ENCODE results near the gene TXNRD3.

Gene TXNRD3

GRCh38 chr3:126671521-126671920 lies 16.6 kb upstream of the TXNRD3 start:
- DNase-seq, result no peak

- DNase-seq, result no peak
These were observed 13.8 kb upstream of the TXNRD3 start for GRCh38 chr3:126668450-126669401.

GRCh38 chr3:126667631-126668449 lies 12.9 kb upstream of the TXNRD3 start:
- no peak for DNase-seq

- DNase-seq, result no peak
These were observed 12.0 kb upstream of the TXNRD3 start for GRCh38 chr3:126666658-126667528.

GRCh38 chr3:126665959-126666657 lies 11.2 kb upstream of the TXNRD3 start:
- no peak for DNase-seq

- DNase-seq, result no peak
These were observed 10.5 kb upstream of the TXNRD3 start for GRCh38 chr3:126665221-126665936.

- no peak for DNase-seq
These were observed 9.8 kb upstream of the TXNRD3 start for GRCh38 chr3:126664591-126665214.

GRCh38 chr3:126663750-126664149 lies 8.8 kb upstream of the TXNRD3 start:
- no peak for DNase-seq

GRCh38 chr3:126663257-126663656 lies 8.3 kb upstream of the TXNRD3 start:
- no peak for DNase-seq

GRCh38 chr3:126661532-126662364 lies 6.8 kb upstream of the TXNRD3 start:
- no peak for DNase-seq

GRCh38 chr3:126659915-126660886 lies 5.3 kb upstream of the TXNRD3 start:
- no peak for DNase-seq

GRCh38 chr3:126658584-126658983 lies 3.7 kb upstream of the TXNRD3 start:
- DNase-seq, result no peak

- no peak for DNase-seq
These were observed 3.0 kb upstream of the TXNRD3 start for GRCh38 chr3:126657901-126658300.

GRCh38 chr3:126656371-126657134 lies 1.6 kb upstream of the TXNRD3 start:
- no peak for DNase-seq

GRCh38 chr3:126655887-126656286 lies 963 bp upstream of the TXNRD3 start:
- DNase-seq, result no peak

- no peak for DNase-seq
These were observed 5.3 kb downstream of the TXNRD3 start for GRCh38 chr3:126649556-126650092.

- DNase-seq, result no peak
These were observed 8.2 kb downstream of the TXNRD3 start for GRCh38 chr3:126646674-126647073.

GRCh38 chr3:126644615-126645014 lies 10.3 kb downstream of the TXNRD3 start:
- DNase-seq, result no peak
